GM12878 (cell line): Measurements from ENCODE around the gene PAXX. TPM values are rescaled to one million over a fixed set of nuclear protein-coding genes. Genes with fewer than 3 reads are reported as not detected.

Experiments
- KDM1A ChIP-seq: fragments of 200-600 bp; sonication (generic); IDR thresholded peaks from 2 replicates; pipeline ENCODE4 v1.6.1; 2016; ENCODE audit warnings: borderline replicate concordance
- MYC ChIP-seq: IDR thresholded peaks from 2 replicates; pipeline ENCODE4 v1.6.1; 2011; ENCODE audit warnings: mild to moderate bottlenecking, low read length, moderate library complexity, inconsistent platforms; ENCODE audit not compliant: insufficient read depth, insufficient replicate concordance, insufficient read length, severe bottlenecking
- NFIC ChIP-seq: IDR thresholded peaks from 2 replicates; pipeline ENCODE4 v1.6.1; 2012; ENCODE audit warnings: low read depth, mild to moderate bottlenecking, inconsistent platforms, low read length, moderate library complexity
- RB1 ChIP-seq: fragments of 450-650 bp; formaldehyde crosslinking; IDR thresholded peaks from 2 replicates; pipeline ENCODE4 v1.6.1; 2017; ENCODE audit warnings: mild to moderate bottlenecking, borderline replicate concordance
- SMAD5 ChIP-seq: IDR thresholded peaks from 2 replicates; pipeline ENCODE4 v1.6.1; 2016; ENCODE audit warnings: antibody characterized with exemption, low read depth
- STAT3 ChIP-seq: IDR thresholded peaks from 2 replicates; pipeline ENCODE4 v1.6.1; 2011; ENCODE audit warnings: low read depth, low read length, improper control_type of control experiment
- SUZ12 ChIP-seq: fragments of 200-600 bp; sonication (generic); IDR thresholded peaks from one replicate; pipeline ENCODE4 v1.6.1; 2018; ENCODE audit warnings: antibody characterized with exemption, mild to moderate bottlenecking; ENCODE audit not compliant: unreplicated experiment
- TAF1 ChIP-seq: IDR thresholded peaks from 2 replicates; pipeline ENCODE4 v1.6.1; 2011; ENCODE audit warnings: mild to moderate bottlenecking, low read depth, low read length, borderline replicate concordance
- polyA plus RNA-seq, 11 experiments: library from polyadenylated mRNA; depleted of rRNA in 4 of 11; unstranded in 6 of 11; stranded (reverse) in 5 of 11; fragments of >200 nt; fragmentation: Nextera tagmentation in 4 of 11; fragmentation: Illumina TruSeq in 1 of 11; extraction: Ambion mirVana in 4 of 11; extraction: Trizol in 1 of 11; gene quantifications; 1 replicate in 1 of 11; 2 replicates in 10 of 11; pipeline versions ENCODE4 v1.2.1 to v1.2.3, GENCODE V29; 2011 to 2016; ENCODE audit warnings: inconsistent platforms in 2 of 11, missing spikeins in 2 of 11, low read depth in 1 of 11
- total RNA-seq, 4 experiments: library from RNA; depleted of rRNA in 3 of 4; stranded (reverse); fragments of >200 nt in 3 of 4; fragmentation: Illumina TruSeq in 1 of 4; extraction: Trizol in 1 of 4; gene quantifications; 2 replicates each; pipeline versions ENCODE4 v1.2.1 to v1.2.3, GENCODE V29; 2013 to 2021
- TF ChIP-seq, protein P1 (sequence below): IDR thresholded peaks from 2 replicates; pipeline ENCODE4 v1.6.1; 2012; ENCODE audit warnings: improper control_type of control experiment, low read depth, low read length; ENCODE audit not compliant: insufficient replicate concordance
- TF ChIP-seq, protein P2 (sequence below): fragments of 450-650 bp; formaldehyde crosslinking; IDR thresholded peaks from 2 replicates; pipeline ENCODE4 v1.5.0; 2022; ENCODE audit warnings: mild to moderate bottlenecking, missing genetic modification characterization

Gene PAXX
- total and polyA plus RNA-seq, 10 of the 15 experiments (the other 5 are each of a cell fraction or from before 2014, with no cell fraction given) = 0.18 to 60.6 (median 29.5) TPM

- TF ChIP-seq, protein P1, sequence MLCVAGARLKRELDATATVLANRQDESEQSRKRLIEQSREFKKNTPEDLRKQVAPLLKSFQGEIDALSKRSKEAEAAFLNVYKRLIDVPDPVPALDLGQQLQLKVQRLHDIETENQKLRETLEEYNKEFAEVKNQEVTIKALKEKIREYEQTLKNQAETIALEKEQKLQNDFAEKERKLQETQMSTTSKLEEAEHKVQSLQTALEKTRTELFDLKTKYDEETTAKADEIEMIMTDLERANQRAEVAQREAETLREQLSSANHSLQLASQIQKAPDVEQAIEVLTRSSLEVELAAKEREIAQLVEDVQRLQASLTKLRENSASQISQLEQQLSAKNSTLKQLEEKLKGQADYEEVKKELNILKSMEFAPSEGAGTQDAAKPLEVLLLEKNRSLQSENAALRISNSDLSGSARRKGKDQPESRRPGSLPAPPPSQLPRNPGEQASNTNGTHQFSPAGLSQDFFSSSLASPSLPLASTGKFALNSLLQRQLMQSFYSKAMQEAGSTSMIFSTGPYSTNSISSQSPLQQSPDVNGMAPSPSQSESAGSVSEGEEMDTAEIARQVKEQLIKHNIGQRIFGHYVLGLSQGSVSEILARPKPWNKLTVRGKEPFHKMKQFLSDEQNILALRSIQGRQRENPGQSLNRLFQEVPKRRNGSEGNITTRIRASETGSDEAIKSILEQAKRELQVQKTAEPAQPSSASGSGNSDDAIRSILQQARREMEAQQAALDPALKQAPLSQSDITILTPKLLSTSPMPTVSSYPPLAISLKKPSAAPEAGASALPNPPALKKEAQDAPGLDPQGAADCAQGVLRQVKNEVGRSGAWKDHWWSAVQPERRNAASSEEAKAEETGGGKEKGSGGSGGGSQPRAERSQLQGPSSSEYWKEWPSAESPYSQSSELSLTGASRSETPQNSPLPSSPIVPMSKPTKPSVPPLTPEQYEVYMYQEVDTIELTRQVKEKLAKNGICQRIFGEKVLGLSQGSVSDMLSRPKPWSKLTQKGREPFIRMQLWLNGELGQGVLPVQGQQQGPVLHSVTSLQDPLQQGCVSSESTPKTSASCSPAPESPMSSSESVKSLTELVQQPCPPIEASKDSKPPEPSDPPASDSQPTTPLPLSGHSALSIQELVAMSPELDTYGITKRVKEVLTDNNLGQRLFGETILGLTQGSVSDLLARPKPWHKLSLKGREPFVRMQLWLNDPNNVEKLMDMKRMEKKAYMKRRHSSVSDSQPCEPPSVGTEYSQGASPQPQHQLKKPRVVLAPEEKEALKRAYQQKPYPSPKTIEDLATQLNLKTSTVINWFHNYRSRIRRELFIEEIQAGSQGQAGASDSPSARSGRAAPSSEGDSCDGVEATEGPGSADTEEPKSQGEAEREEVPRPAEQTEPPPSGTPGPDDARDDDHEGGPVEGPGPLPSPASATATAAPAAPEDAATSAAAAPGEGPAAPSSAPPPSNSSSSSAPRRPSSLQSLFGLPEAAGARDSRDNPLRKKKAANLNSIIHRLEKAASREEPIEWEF = no peak
- TF ChIP-seq TAF1 (no peak), STAT3 (no peak), MYC (no peak), RB1 (no peak), SMAD5 (no peak), KDM1A (no peak), NFIC (no peak), SUZ12 (no peak)
- TF ChIP-seq, protein P2, sequence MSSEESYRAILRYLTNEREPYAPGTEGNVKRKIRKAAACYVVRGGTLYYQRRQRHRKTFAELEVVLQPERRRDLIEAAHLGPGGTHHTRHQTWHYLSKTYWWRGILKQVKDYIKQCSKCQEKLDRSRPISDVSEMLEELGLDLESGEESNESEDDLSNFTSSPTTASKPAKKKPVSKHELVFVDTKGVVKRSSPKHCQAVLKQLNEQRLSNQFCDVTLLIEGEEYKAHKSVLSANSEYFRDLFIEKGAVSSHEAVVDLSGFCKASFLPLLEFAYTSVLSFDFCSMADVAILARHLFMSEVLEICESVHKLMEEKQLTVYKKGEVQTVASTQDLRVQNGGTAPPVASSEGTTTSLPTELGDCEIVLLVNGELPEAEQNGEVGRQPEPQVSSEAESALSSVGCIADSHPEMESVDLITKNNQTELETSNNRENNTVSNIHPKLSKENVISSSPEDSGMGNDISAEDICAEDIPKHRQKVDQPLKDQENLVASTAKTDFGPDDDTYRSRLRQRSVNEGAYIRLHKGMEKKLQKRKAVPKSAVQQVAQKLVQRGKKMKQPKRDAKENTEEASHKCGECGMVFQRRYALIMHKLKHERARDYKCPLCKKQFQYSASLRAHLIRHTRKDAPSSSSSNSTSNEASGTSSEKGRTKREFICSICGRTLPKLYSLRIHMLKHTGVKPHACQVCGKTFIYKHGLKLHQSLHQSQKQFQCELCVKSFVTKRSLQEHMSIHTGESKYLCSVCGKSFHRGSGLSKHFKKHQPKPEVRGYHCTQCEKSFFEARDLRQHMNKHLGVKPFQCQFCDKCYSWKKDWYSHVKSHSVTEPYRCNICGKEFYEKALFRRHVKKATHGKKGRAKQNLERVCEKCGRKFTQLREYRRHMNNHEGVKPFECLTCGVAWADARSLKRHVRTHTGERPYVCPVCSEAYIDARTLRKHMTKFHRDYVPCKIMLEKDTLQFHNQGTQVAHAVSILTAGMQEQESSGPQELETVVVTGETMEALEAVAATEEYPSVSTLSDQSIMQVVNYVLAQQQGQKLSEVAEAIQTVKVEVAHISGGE (CRISPR knock-in tag) = no peak
Measured at GRCh38 chr9:136978865-136979544, 13.2 kb upstream of the PAXX start (continued).
